Sigmoid colon (tissue), 4 donors: ENCODE results near the gene IFT172.
A peak's percentile ranks its signal among the peaks of the same experiment; 100 is the strongest.

ENCODE experiments used
- EP300 ChIP-seq, 4 donors: sonication (generic); formaldehyde crosslinking; IDR thresholded peaks; one replicate each; pipeline ENCODE4 v1.6.1; 2017; ENCODE audit warnings: antibody characterized with exemption in 4 of 4
- POLR2A ChIP-seq, 2 donors: fragments of 450-650 bp; IDR thresholded peaks; one replicate each; pipeline ENCODE4 v1.6.1; 2016; ENCODE audit warnings: antibody characterized with exemption in 2 of 2, mild to moderate bottlenecking in 2 of 2, moderate library complexity in 2 of 2
- POLR2AphosphoS5 ChIP-seq, 4 donors: sonication (generic); formaldehyde crosslinking; IDR thresholded peaks; one replicate each; pipeline ENCODE4 v1.6.1; 2017; ENCODE audit warnings: antibody characterized with exemption in 4 of 4
- TF ChIP-seq, protein P1 (sequence below), 4 experiments: fragments of 450-650 bp in 3 of 4; fragments of 200-600 bp in 1 of 4; IDR thresholded peaks; one replicate each; pipeline ENCODE4 v1.5.1; 2016 to 2019; ENCODE audit warnings: antibody characterized with exemption in 4 of 4, mild to moderate bottlenecking in 3 of 4, moderate library complexity in 2 of 4

DNA sequence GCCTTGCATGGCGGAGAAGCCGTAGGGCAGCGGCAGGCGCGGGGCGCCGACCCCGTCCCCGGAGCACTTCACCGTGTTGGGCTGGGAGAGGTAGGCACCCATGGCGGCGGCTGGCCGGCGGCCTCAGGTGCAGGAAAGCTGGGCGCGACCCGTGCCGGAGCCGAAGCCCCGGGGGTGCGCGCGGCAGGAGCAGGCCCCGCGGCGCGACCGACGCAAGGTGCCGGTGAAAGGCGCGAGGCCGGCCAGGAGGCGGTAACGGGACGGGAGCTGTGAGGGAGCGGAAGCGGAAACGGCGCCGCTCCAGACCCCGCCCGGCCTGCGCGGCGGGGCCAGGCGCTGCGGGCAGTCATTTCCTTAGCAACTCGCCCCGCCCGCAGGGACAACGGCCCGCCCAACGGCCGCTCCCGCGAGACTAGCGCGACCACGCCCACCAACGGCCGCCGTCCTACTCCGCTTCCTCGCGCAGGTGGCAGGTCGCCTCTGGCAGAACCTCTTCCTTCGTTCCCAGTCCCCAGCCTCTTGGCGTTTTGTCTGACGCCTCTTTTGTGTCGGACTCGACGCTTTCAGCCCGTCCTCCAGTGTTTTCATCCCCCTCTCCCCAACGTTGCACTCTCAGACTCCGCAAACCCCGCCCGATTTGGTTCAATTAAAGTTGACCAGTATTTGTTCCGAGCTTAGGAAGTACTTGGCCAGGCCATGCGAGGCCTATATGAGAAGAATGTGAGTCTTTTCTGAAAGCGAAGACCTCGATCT, 80.0 kb downstream of the IFT172 start, which contains the start of gene PPM1G:
- TF ChIP-seq, protein P1, sequence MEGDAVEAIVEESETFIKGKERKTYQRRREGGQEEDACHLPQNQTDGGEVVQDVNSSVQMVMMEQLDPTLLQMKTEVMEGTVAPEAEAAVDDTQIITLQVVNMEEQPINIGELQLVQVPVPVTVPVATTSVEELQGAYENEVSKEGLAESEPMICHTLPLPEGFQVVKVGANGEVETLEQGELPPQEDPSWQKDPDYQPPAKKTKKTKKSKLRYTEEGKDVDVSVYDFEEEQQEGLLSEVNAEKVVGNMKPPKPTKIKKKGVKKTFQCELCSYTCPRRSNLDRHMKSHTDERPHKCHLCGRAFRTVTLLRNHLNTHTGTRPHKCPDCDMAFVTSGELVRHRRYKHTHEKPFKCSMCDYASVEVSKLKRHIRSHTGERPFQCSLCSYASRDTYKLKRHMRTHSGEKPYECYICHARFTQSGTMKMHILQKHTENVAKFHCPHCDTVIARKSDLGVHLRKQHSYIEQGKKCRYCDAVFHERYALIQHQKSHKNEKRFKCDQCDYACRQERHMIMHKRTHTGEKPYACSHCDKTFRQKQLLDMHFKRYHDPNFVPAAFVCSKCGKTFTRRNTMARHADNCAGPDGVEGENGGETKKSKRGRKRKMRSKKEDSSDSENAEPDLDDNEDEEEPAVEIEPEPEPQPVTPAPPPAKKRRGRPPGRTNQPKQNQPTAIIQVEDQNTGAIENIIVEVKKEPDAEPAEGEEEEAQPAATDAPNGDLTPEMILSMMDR (IDR thresholded peaks at IDR 0.05), result no peak
- no peak for TF ChIP-seq EP300 (IDR thresholded peaks at IDR 0.05)
- TF ChIP-seq POLR2A (IDR thresholded peaks at IDR 0.05), result peak in 1 of 2 donors; percentile 37
- TF ChIP-seq POLR2AphosphoS5 (IDR thresholded peaks at IDR 0.05), result peak; percentile 54 to 86 (median 72)
